Stimulated activated CD4-positive, alpha-beta T cell treated with anti-CD3 and anti-CD28 coated beads, Interleukin-12 subunit alpha, Interleukin-12 subunit beta, amount 100 ng/mL, for 48 hours (primary cell): Measurements from ENCODE around the gene TM4SF18.
A peak's percentile ranks its signal among the peaks of the same experiment; 100 is the strongest.
"Not testable (repeated sequence)": the region's sequence is repeated elsewhere in the genome, so short reads cannot be mapped to it uniquely, and the experiment has no call there.

Experiments used
- DNase-seq, 3 donors: peaks; one replicate each; pipeline ENCODE4 v3.0.0-alpha.2; 2020; ENCODE audit warnings: low read depth in 2 of 3, low spot score in 1 of 3

The TM4SF18 gene

DNA sequence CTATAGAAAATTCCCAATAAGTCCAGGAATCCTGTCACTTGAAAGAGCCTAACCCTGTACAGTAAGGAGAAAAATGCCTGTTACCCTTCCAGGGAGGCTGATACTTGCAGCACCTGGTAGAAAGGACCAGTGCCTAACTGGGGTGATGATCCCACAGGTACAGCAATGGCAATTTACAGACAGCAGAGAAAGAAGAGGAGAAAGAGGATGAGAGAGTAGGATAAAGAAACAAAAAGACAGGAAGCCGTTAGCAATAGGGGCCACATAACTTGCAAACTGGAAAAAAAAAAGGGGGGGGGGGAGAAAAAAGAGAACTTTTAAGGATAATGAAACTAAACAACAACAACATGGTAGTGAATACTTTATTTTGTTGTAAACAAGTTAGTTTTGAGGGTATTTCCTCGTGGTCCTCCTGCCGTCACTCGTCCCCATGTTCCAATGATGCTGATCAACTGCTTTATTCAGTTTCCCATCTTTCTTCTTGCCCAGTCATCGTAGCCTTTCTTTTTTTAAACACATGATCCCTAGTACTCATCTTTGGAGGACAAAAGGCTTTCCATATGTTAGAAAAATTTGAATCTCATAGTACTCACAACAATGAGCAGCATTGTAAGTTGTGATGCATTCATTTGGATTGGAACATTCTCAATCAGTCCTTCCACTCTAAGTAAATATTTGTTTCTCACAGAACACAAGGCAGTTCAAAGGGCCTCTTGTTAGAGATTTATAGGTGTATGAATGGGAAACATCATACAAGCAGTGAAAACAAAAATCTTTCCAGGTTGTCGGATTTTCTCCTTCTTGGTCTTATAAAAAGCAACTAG lies 35.5 kb upstream of the TM4SF18 start:
- no peak for DNase-seq

- no peak for DNase-seq
Observed at GRCh38 chr3:149368201-149368673, 34.8 kb upstream of the TM4SF18 start.

DNA sequence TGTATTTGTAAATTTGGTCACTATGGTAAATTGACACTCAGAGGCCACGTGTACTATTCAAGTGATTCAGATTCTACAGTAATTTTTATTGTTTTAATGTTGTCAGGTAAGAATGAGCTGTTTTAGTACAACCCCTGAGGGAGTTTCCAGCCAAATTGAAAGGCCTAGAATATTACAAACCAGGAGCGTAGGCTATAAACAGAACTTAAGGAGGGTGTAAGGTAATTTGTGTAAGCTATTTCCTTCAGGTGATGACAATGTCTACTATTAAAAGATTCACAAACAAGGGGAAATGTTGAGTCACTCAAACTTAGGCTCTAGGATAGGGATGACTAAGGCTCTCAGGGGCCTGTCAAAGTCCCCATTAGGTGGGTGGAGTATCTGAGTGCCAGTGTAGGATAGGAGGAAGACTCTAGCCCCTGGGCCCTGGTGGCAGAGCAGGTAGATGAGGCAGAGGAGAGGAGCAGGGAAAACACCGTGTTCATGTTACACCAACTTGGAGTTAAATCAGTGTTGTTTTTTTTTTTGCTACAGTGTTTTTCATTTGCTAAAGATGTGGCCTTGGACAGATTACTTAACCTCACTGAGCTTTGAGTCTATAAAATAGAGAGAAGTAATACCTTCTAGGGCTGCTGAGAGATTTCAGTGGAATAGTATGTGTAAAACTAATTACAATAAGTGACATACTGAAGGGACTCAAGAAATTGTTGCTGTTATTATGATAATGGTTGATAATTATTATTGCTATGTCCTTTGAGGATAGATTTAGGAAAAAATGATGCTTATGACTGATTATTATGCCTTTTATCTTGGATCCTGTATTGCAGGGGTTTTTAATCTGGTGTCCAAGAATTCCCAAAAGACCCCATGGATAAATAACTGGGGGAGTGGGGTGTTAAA lies 33.8 kb upstream of the TM4SF18 start:
- peak in 1 of 3 donors; percentile 8 for DNase-seq

- no peak for DNase-seq
Observed at GRCh38 chr3:149366031-149366430, 32.6 kb upstream of the TM4SF18 start.

- DNase-seq: no peak
Observed at GRCh38 chr3:149364624-149365023, 31.2 kb upstream of the TM4SF18 start.

DNA sequence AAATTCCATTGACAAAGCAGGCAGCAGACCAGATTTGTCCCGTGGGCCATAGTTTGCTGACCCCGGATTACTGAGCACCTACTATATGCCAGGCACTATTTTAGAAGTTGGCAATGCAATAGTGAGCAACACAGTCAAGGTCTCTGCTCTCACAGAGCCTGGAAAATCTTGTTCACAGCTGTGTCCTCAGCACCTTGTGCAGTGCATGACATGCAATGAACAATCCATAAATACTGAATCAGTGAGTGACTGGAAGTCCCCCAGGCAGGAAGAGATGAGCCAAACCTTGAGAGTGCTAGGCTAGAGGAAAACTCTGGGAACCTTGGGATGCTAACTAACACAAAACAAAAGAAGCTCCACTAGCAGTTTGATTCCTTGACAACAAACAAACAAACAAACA lies 29.6 kb upstream of the TM4SF18 start:
- DNase-seq: no peak

GRCh38 chr3:149362366-149362765 lies 28.9 kb upstream of the TM4SF18 start:
- DNase-seq: no peak

GRCh38 chr3:149356630-149357029 lies 23.2 kb upstream of the TM4SF18 start:
- no peak for DNase-seq

GRCh38 chr3:149356044-149356592 lies 22.7 kb upstream of the TM4SF18 start:
- DNase-seq: no peak

DNA sequence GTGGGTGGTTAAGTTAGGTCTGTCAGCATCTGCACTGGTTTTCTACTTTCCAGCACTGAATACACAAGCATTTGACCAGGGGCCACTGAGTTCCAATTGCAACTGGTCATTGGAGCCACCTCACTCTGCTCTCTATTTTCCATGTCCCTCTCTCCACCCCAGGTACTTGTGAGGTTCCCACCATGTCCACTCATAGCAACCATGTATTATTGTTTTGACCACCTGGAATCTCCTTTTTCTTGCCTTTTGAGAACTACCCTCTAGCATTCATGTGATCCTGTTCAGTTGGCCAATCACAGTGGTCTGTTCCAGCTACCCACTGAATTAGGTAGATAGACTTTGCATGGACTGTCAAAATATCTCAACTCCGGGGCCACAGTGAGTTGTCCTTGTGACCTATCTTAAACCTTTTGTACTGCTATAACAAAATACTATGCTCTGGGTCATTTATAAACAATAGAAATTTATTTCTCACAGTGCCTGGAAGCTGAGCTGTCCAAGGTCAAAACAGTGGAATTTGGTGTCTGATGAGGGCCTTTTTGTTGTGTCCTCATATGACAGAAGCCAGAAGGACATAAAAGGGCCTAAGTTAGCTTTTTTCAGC lies 20.2 kb upstream of the TM4SF18 start:
- no peak for DNase-seq

DNA sequence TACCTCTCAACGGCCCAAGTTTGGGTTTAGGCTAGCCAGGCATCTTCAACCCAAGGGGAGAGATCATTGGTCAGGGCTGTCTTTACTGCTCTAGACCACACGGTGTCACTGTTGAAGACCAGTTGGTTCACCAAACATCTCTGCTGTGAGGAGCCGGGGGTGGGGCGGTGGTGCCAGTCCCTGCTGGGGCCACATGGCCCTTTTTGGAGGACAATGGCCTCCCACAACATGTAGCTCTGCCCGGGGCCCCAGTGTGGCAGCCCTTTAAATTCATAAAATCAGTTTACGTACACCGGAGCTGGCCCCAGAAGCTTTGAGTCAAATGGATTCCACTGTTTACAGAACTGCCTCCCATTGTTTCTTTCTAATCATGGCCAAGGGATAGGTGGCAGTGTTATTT lies 19.1 kb upstream of the TM4SF18 start:
- DNase-seq: peak; percentile 8 to 20 (median 9)

DNA sequence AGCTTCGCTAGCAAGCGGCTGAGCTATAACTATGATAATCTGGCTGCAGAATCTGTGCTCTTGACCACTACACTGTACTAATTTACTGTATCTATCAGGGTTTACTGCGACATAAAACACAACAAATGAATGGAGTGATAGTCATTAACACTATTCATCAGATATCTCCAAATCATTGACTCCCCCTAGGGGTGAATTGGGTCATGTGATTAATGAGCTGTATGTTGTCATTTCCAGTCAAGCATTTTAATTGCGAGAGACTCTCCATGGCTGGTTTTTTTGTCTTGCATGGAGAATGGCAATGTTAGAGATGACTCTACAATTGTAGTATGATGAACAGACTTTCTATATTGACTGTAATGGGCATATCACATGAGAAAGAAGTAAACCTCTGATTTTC lies 10.5 kb upstream of the TM4SF18 start:
- no peak for DNase-seq

DNA sequence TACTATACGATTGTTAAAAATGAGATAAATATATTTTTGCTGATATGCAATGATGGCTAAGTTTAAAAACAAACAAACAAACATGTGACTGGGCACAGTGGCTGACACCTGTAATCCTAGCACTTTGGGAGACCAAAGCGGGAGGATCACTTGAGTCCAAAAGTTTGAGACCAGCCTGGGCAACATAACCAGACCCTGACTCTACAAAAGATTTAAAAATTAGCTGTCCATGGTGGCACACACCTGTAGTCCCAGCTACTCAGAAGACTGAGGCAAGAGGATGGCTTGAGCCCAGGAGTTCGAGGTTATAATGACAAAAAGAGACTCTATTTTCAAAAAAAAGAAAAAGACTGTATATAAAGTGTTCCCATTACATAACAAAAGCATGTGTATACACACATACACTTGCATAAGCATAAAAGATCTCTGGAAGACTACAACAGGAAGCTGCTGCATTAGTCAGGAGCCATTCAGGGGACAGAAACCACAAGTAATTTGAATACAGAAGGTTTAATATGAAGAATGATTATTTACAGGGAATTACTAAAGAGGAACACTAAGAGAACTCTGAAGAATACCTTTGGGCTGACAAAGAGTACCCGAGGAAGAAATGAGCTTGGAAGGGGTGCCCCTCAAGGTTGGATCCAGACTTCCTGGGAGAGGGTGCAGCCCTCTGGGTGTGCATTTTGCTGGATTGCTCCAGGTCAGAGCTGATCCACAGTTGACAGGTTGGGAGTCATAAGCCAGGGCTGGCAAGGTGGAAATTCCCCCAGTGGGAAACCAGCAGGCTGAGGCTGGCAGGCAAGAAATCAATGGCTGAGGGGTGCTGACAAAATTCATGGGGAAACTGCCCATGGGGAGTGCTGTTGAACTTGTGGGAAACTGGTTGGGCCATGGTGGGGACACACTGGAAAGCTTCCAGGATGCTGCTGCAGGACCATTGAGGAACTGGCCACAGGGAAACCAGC lies 9.3 kb upstream of the TM4SF18 start:
- no peak for DNase-seq

DNA sequence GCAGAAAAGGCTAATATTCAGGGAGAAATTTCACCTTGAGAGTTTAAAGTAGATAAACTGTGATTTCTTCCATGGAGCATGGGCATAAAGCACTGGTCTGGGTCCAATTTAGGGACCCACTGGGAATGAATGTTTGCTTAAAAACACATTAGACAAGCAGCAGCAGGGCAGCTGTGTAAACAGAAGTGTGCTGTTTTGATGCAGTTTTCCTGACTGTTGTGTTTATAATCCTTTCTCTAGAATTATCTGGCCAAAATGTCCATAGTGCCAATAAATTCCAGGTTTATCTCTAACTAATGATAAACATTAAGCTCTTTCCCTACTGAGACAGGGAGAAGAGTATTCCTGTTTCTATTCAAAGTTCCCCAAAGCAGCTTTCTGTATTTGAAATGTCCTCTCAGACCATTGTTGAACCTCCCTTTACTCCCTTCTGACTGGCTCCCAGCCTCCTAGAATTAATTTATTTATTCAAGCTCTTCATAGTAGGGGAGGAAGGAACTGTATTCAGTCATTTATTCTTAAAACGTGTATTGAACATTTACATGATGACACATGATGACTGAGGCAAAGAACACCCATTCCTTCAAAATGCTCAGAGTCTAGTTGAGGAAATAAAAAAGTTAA lies 7.0 kb upstream of the TM4SF18 start:
- no peak for DNase-seq

- no peak for DNase-seq
Observed at GRCh38 chr3:149339931-149340309, 6.5 kb upstream of the TM4SF18 start.

GRCh38 chr3:149337486-149337885 lies 4.0 kb upstream of the TM4SF18 start:
- not testable (repeated sequence) for DNase-seq

DNA sequence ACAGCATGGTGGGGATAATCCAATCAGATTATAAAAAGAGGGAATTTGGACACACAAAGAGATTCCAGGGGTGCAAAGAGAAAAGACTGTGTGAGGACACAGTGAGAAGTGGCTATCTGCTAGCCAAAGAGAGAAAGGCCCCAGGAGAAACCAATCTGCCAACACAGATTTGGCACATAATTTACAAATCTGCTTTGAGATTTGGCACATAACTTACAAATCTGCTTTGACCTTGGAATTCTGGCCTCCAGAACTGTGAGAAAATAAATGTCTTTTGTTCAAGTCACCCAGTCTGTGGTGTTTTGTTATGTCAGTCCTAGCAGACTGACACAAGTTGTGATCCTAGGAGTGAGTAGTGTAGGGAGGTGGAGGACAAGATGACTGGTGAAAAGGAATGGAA lies 3.5 kb upstream of the TM4SF18 start:
- DNase-seq: no peak

DNA sequence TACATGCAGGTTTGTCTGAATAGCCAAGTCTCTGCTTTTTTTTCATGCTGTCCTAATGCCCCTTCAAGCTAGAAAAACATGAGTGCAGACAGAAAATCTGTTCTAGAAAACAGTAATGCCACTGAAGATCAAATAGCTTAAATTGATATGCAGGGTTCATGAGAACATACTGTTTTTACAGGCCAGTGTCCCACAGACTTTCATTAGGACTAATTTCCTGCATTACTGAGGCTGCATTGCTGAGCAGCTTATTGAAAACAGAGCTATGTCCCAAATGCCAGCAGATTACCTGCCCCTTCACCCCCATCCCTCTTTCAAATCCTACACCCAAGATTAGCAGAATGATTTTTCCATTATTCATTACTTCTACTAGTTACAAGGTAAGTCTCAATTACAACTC lies 665 bp downstream of the TM4SF18 start:
- DNase-seq: no peak

DNA sequence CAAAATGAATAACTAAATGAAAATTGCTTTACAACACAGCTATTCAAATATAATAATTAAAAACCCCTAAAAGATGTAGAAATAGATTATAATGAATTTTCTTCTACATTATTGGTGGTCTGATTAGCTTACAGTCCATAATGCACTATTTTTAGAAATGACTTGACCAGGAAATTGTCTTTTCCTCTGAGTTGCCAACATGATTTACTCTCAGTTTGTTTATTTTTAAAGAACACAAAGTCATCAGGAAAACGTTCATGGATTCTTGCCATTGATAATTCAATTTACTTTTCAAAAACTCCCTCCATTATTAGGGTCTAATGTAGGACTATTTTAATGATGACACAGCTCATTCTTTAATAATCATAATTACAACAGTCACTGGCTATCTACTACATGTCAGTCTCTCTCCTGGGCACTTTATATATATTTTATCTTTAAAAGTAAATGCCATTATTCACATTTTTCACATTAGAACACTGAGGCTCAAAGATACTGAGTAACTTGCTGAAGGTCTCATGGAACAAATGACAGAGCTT lies 1.1 kb downstream of the TM4SF18 start:
- DNase-seq: no peak

- no peak for DNase-seq
Observed at GRCh38 chr3:149331396-149331795, 2.0 kb downstream of the TM4SF18 start.
